Measurements from ENCODE around the gene PACS1. TPM values are rescaled to one million over a fixed set of nuclear protein-coding genes. Genes with fewer than 3 reads are reported as not detected.

PACS1 gene
- total and polyA plus RNA-seq, 2 donors (not counting 1 experiment from before 2014, with no cell fraction given) = 131 to 303 TPM

DNA sequence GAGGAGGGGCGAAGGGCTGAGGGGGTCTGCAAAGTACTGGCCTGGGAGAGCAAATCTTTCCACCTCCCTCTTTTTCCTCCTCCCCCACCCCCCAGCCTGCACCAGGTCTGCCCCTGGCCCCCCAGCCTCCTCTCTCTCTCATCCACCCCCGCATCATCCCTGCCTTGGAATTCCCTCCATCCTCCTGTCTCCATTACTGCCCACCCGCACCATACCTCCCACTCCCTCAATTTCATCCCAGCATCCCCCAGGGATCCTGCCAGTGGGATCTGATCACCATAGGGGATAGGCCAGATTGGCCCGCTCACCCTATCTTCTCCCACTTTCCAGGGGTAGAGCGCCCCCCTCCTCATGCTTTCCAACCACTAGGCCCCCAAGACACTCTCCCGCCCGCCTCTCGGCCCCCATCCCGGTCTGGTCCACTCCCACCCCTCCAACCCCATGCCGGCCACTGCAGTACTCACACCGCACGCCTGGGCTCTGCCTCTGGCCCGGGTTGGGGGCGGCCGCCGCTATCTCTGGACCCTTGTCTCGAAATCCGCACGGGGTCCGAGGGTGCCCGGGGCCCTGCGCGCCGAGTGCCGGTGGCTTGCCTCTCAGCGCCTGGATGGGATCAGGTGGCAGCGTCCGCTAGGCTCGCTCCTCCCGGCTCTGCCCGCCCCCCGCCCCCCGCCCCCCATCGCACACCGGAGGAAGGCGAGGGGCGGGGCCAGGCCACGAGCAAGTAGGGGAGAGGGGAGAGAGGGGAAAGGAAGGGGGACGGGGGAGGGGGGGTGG is 21.3 kb upstream of the PACS1 start, which contains the start of gene GAL3ST3:
TSS of gene GAL3ST3 (minus strand) at position 615 of the 777 bp plus-strand sequence. CDS start 3,746 bp downstream, outside the sequence.
- H3K4me3 Mint-ChIP-seq = peak within 1 kb of the TSS; percentile 26
- no peak within 1 kb of the TSS for H3K27ac ChIP-seq (ENCODE audit: low read length in 2 of 2)
- no peak within 1 kb of the TSS for H3K4me3 ChIP-seq (ENCODE audit: control extremely low read depth in 1 of 5, extremely low read depth in 1 of 5, insufficient read depth in 1 of 5, low read depth in 2 of 5, low read length in 4 of 5)
- no peak for DNase-seq
- peaks cover 12% of the 10 kb centered on the region for H3K27me3 Mint-ChIP-seq
- H3K9me3 ChIP-seq (ENCODE audit: control extremely low read depth in 1 of 3, control insufficient read depth in 2 of 3, insufficient read depth in 1 of 3, low read length in 2 of 3) = no peaks in the 10 kb centered on the region
- CTCF ChIA-PET = interaction anchor here (1.0 kb wide), 1 partner anchor 85 kb away, joined by 3 read pairs; no protein-coding TSS in a partner anchor
- intact Hi-C loops (cut with micrococcal nuclease) = no loop called here
- peaks cover 0 to 5% of the 10 kb centered on the region in 2 experiments for H3K36me3 ChIP-seq (replicated peaks in 1 of 2; ENCODE audit: control extremely low read depth in 1 of 2, control insufficient read depth in 1 of 2, extremely low read depth in 1 of 2, insufficient read depth in 2 of 2, low read length in 1 of 2)
- H3K9me3 Mint-ChIP-seq (ENCODE audit: insufficient read depth) = no peaks in the 10 kb centered on the region
- POLR2A ChIA-PET = interaction anchor here (0.6 kb wide), 1 partner anchor 90 kb away, joined by 4 read pairs; no protein-coding TSS in a partner anchor
- H3K9ac ChIP-seq (ENCODE audit: low read length) = no peak within 1 kb of the TSS
- H3K27ac Mint-ChIP-seq = peak within 1 kb of the TSS; percentile 59
- H3K4me1 Mint-ChIP-seq = peaks cover 34% of the 10 kb centered on the region
- H4K20me1 ChIP-seq (ENCODE audit: control insufficient read depth, insufficient read depth, low read length, poor library complexity, severe bottlenecking) = peaks cover 10% of the 10 kb centered on the region
- H3K4me2 ChIP-seq (replicated peaks; ENCODE audit: low read depth, low read length, poor library complexity, severe bottlenecking) = peak within 1 kb of the TSS; percentile 43
- H3K4me1 ChIP-seq (ENCODE audit: control insufficient read depth in 2 of 2, insufficient read depth in 2 of 2, low read length in 2 of 2) = peaks cover 25 to 36% of the 10 kb centered on the region in 2 donors
- peaks cover 44% of the 10 kb centered on the region for H3K79me2 ChIP-seq (ENCODE audit: control insufficient read depth, insufficient read depth, low read length)
- 19% methylated on average over 31 of the region's 39 CpGs for WGBS (ENCODE audit: insufficient coverage)
- peak within 1 kb of the TSS; percentile 36 for H2AFZ ChIP-seq (ENCODE audit: insufficient read depth, low read depth, low read length, poor library complexity, severe bottlenecking)
- no peak for ATAC-seq (ENCODE audit: low read depth)
- peaks cover 0 to 35% (median 5%) of the 10 kb centered on the region in 4 experiments for H3K27me3 ChIP-seq (replicated peaks in 1 of 4; ENCODE audit: control extremely low read depth in 1 of 4, control insufficient read depth in 3 of 4, insufficient read depth in 4 of 4, low read length in 3 of 4)
- TF ChIP-seq EZH2 (IDR thresholded peaks at IDR 0.05; ENCODE audit: borderline replicate concordance, insufficient read depth, low read depth, low read length, poor library complexity, severe bottlenecking) = no peak
- TF ChIP-seq, protein P1, sequence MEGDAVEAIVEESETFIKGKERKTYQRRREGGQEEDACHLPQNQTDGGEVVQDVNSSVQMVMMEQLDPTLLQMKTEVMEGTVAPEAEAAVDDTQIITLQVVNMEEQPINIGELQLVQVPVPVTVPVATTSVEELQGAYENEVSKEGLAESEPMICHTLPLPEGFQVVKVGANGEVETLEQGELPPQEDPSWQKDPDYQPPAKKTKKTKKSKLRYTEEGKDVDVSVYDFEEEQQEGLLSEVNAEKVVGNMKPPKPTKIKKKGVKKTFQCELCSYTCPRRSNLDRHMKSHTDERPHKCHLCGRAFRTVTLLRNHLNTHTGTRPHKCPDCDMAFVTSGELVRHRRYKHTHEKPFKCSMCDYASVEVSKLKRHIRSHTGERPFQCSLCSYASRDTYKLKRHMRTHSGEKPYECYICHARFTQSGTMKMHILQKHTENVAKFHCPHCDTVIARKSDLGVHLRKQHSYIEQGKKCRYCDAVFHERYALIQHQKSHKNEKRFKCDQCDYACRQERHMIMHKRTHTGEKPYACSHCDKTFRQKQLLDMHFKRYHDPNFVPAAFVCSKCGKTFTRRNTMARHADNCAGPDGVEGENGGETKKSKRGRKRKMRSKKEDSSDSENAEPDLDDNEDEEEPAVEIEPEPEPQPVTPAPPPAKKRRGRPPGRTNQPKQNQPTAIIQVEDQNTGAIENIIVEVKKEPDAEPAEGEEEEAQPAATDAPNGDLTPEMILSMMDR (IDR thresholded peaks at IDR 0.05) = no peak
